Colonic mucosa (tissue), 4 donors: Measurements from ENCODE around the gene PSMG3. TPM values are rescaled to one million over a fixed set of nuclear protein-coding genes. Genes with fewer than 3 reads are reported as not detected.

Source experiments
- DNase-seq: peaks from one replicate; pipeline ENCODE4 v3.0.0-alpha.2; 2020
- H3K27ac ChIP-seq: fragments of 200-600 bp; one replicate; pipeline ENCODE4 v1.8.0; 2021
- H3K27me3 ChIP-seq: fragments of 200-600 bp; one replicate; pipeline ENCODE4 v1.8.0; 2021
- H3K36me3 ChIP-seq: fragments of 200-600 bp; one replicate; pipeline ENCODE4 v1.8.0; 2021
- H3K4me1 ChIP-seq: fragments of 200-600 bp; one replicate; pipeline ENCODE4 v1.8.0; 2021; ENCODE audit warnings: mild to moderate bottlenecking
- H3K4me3 ChIP-seq: fragments of 200-600 bp; one replicate; pipeline ENCODE4 v1.8.0; 2021
- H3K9ac ChIP-seq, 2 donors: one replicate each; pipeline ENCODE4 v1.7.0; 2013; ENCODE audit warnings: control low read depth in 2 of 2, low read depth in 2 of 2, low read length in 2 of 2
- H3K9me3 ChIP-seq: fragments of 200-600 bp; one replicate; pipeline ENCODE4 v1.8.0; 2021
- CTCF ChIP-seq: fragments of 200-600 bp; IDR thresholded peaks from one replicate; pipeline ENCODE4 v1.8.0; 2022; ENCODE audit warnings: antibody characterized with exemption, mild to moderate bottlenecking
- intact Hi-C: fragments of 100-400 bp; cut with DNase I; formaldehyde crosslinking; loops from one replicate; pipeline ENCODE4 v1.14.1; 2022
- total RNA-seq, 2 donors: library from RNA; stranded (reverse); fragmentation: NEBNext Ultra II Directional in 1 of 2; extraction: Animal tissue kit (Norgen Biotek cat#: 25700) in 1 of 2; gene quantifications; one replicate each; pipeline ENCODE4 v1.2.1, GENCODE V29; 2021
- donor health status: healthy.
- donor health status: DM: no; HTN: no; CAD: no.
- donor health status: DM: no; HTN: no; CAD: no.

PSMG3 gene
- total RNA-seq, 2 donors from 2014 or later = 28.7 to 45.8 TPM

- intact Hi-C loops = no loop called here
- TF ChIP-seq CTCF = no peak
- H3K9me3 ChIP-seq = no peaks in the 10 kb centered on the region
- H3K4me1 ChIP-seq = no peaks in the 10 kb centered on the region
- no peaks in the 10 kb centered on the region for H3K27me3 ChIP-seq
- no peaks in the 10 kb centered on the region for H3K36me3 ChIP-seq
- no peak overlapping the region for H3K4me3 ChIP-seq
- H3K27ac ChIP-seq = no peak overlapping the region
- DNase-seq = no peak
- H3K9ac ChIP-seq = no peak overlapping the region
Measured at GRCh38 chr7:1610678-1611302, 41.0 kb upstream of the PSMG3 start.

DNA sequence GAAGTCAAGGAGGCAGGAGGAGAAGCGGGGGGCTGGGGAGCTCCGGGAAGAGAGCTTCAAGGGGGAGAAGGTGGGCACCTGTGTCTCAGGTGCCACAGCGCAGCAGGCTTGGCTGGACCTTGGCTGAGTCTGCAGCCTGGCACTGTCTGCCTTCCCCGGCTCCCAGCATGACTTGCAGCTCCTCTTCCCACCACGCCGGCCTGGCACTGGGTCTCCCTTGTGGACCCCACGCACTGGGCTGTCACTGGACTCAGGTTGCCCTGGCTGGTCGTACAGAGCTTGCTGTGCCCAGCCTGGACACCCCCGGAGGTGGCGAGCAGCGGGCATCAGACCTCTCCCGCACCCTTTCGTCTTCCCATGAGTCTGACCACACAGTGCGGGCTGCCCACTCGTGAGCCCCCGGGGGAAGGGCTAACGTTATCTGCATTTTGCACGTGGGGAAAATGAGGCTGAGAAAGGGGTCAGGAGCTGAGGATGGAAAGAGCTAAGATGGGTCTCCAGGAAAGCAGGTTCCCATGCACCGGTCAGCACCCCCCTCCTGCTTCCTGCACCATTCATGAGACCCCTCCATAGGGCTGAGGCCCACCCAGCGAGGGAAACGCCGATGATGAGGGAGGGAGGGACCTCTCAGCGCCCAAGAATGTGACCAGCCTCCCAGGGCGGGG lies 40.3 kb upstream of the PSMG3 start:
- H3K9ac ChIP-seq = no peak overlapping the region
- H3K27me3 ChIP-seq = no peaks in the 10 kb centered on the region
- H3K4me3 ChIP-seq = no peak overlapping the region
- H3K4me1 ChIP-seq = no peaks in the 10 kb centered on the region
- DNase-seq = no peak
- no peak for TF ChIP-seq CTCF
- H3K27ac ChIP-seq = no peak overlapping the region
- H3K9me3 ChIP-seq = no peaks in the 10 kb centered on the region
- H3K36me3 ChIP-seq = no peaks in the 10 kb centered on the region
- intact Hi-C loops = no loop called here

DNA sequence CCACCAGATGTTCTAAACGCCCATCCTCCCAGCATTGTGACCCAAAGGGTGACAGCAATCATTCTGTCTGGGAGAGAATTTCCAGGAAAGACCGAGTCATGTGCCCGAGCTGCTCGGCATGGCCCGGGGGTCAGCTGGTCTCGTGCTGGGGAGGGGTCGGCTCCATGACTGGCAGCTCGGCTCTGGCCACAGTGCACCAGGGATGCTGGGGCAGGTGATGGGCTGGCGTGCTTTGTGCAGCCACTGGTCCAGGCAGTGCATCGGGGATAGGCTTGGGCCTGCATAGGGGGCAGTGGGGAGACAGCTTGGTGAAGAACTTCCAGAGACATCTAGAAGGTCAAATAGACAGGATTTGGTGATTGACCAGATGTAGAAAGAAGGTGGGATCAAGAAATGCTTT lies 39.2 kb upstream of the PSMG3 start:
- H3K4me1 ChIP-seq = no peaks in the 10 kb centered on the region
- no peak overlapping the region for H3K27ac ChIP-seq
- H3K36me3 ChIP-seq = no peaks in the 10 kb centered on the region
- no peak overlapping the region for H3K9ac ChIP-seq
- no peak for TF ChIP-seq CTCF
- H3K4me3 ChIP-seq = no peak overlapping the region
- DNase-seq = no peak
- H3K9me3 ChIP-seq = no peaks in the 10 kb centered on the region
- intact Hi-C loops = no loop called here
- peaks cover 2% of the 10 kb centered on the region for H3K27me3 ChIP-seq

- no peak overlapping the region for H3K27ac ChIP-seq
- DNase-seq = no peak
- H3K9me3 ChIP-seq = no peaks in the 10 kb centered on the region
- no peak overlapping the region for H3K9ac ChIP-seq
- H3K36me3 ChIP-seq = no peaks in the 10 kb centered on the region
- no peaks in the 10 kb centered on the region for H3K4me1 ChIP-seq
- intact Hi-C loops = no loop called here
- H3K27me3 ChIP-seq = peaks cover 4% of the 10 kb centered on the region
- no peak for TF ChIP-seq CTCF
- no peak overlapping the region for H3K4me3 ChIP-seq
Measured at GRCh38 chr7:1608318-1608717, 38.5 kb upstream of the PSMG3 start.

GRCh38 chr7:1607696-1608095 lies 37.9 kb upstream of the PSMG3 start:
- intact Hi-C loops = no loop called here
- no peak for DNase-seq
- Histone ChIP-seq H3K9me3 (no peaks in the 10 kb centered on the region), H3K36me3 (no peaks in the 10 kb centered on the region), H3K9ac (no peak overlapping the region), H3K4me1 (no peaks in the 10 kb centered on the region), H3K4me3 (no peak overlapping the region), H3K27ac (no peak overlapping the region), H3K27me3 (peaks cover 4% of the 10 kb centered on the region)
- no peak for TF ChIP-seq CTCF
